Uterus (tissue), 2 donors: ENCODE data around the gene COL26A1.

Experiments used
- CTCF ChIP-seq, 4 experiments: fragments of 200-600 bp in 2 of 4; fragments of 450-650 bp in 2 of 4; sonication (generic) in 2 of 4; IDR thresholded peaks; one replicate each; pipeline ENCODE4 v1.5.1; 2016 to 2019; ENCODE audit warnings: antibody characterized with exemption in 4 of 4, mild to moderate bottlenecking in 2 of 4, moderate library complexity in 1 of 4
- POLR2A ChIP-seq, 2 donors: fragments of 450-650 bp; IDR thresholded peaks; one replicate each; pipeline ENCODE4 v1.6.1; 2016; ENCODE audit warnings: antibody characterized with exemption in 2 of 2, mild to moderate bottlenecking in 1 of 2, moderate library complexity in 1 of 2

- TF ChIP-seq CTCF (IDR thresholded peaks at IDR 0.05) = no peak
- TF ChIP-seq POLR2A (IDR thresholded peaks at IDR 0.05) = no peak
Measured at GRCh38 chr7:101373812-101374614, 11.3 kb downstream of the COL26A1 start.
